GM12878 (cell line): Measurements from ENCODE around the gene SCT. TPM values are rescaled to one million over a fixed set of nuclear protein-coding genes. Genes with fewer than 3 reads are reported as not detected.

Experiments used
- ATAC-seq: fragments of 200-7000 bp; cut with Tn5 transposase; 3 replicates; pipeline ENCODE4 v1.9.1; 2020; ENCODE audit warnings: mild to moderate bottlenecking, moderate library complexity
- BruUV-seq: library from RNA; stranded (reverse); fragments of 400-500 nt; replicated peaks from 2 replicates; lab custom pipeline; 2021; lab: Mats Ljungman, UMichigan
- CTCF ChIA-PET: fragments of 300-600 bp; sonication (Branson Sonifier 250); formaldehyde crosslinking; extraction: SDS; loops from one replicate; lab custom pipeline; 2021; ENCODE audit warnings: inconsistent platforms; lab: Yijun Ruan, JAX
- POLR2A ChIA-PET: fragments of 350-600 bp; formaldehyde crosslinking; extraction: SDS; loops from one replicate; lab custom pipeline; 2021; ENCODE audit warnings: inconsistent platforms; lab: Charles Lee
- RAD21 ChIA-PET: fragments of 300-600 bp; sonication (Branson Sonifier 250); formaldehyde crosslinking; loops from one replicate; lab custom pipeline; 2023; ENCODE audit warnings: antibody characterized with exemption; ENCODE audit not compliant: unreplicated experiment; lab: Charles Lee
- SMC1A ChIA-PET: fragments of 300-600 bp; sonication (Branson Sonifier 250); formaldehyde crosslinking; loops from one replicate; lab custom pipeline; 2023; ENCODE audit not compliant: unreplicated experiment, uncharacterized antibody; lab: Charles Lee
- DNase-seq: peaks from one replicate; pipeline ENCODE4 v3.0.0-alpha.2; 2011; ENCODE audit warnings: low read depth, low spot score
- FAIRE-seq: peaks from 3 replicates; lab custom pipeline; 2011; peaks lifted over from hg19 to GRCh38; lab: Jason Lieb, UNC
- H2AFZ ChIP-seq: 2 replicates; pipeline ENCODE4 v1.6.0; 2011; ENCODE audit warnings: low read depth, low read length, control low read depth; ENCODE audit not compliant: control insufficient read depth
- H3K27ac ChIP-seq: 2 replicates; pipeline ENCODE4 v1.5.1; 2011; ENCODE audit warnings: control low read depth; ENCODE audit not compliant: control insufficient read depth, insufficient read depth
- H3K27me3 ChIP-seq, 2 experiments: replicated peaks in 1 of 2; 2 replicates each; pipeline versions ENCODE4 v1.6.0 to v1.6.1; 2011; ENCODE audit warnings: low read length in 1 of 2; ENCODE audit not compliant: control insufficient read depth in 2 of 2, insufficient read depth in 2 of 2
- H3K36me3 ChIP-seq, 2 experiments: 2 replicates each; pipeline ENCODE4 v1.5.1; 2011; ENCODE audit warnings: low read length in 1 of 2; ENCODE audit not compliant: control insufficient read depth in 2 of 2, insufficient read depth in 2 of 2
- H3K4me1 ChIP-seq: 2 replicates; pipeline ENCODE4 v1.6.1; 2011; ENCODE audit warnings: mild to moderate bottlenecking, low read length, moderate library complexity, mixed read lengths; ENCODE audit not compliant: control insufficient read depth, insufficient read depth
- H3K4me2 ChIP-seq: 2 replicates; pipeline ENCODE4 v1.6.0; 2011; ENCODE audit warnings: control low read depth; ENCODE audit not compliant: control insufficient read depth, insufficient read depth
- H3K4me3 ChIP-seq: fragments of 200-600 bp; sonication (generic); 2 replicates; pipeline ENCODE4 v1.5.1; 2016
- H3K79me2 ChIP-seq: 2 replicates; pipeline ENCODE4 v1.6.0; 2011; ENCODE audit warnings: low read length; ENCODE audit not compliant: control insufficient read depth, insufficient read depth
- H3K9ac ChIP-seq: 2 replicates; pipeline ENCODE4 v1.8.0; 2011; ENCODE audit warnings: low read length, control low read depth, mixed read lengths; ENCODE audit not compliant: control insufficient read depth, insufficient read depth
- H3K9me3 ChIP-seq: replicated peaks from 3 replicates; pipeline ENCODE4 v1.5.1; 2011; ENCODE audit warnings: mild to moderate bottlenecking, low read length; ENCODE audit not compliant: control insufficient read depth, insufficient read depth
- H4K20me1 ChIP-seq: 2 replicates; pipeline ENCODE4 v1.6.0; 2011; ENCODE audit not compliant: control insufficient read depth, insufficient read depth
- ASH2L ChIP-seq: fragments of 300-600, 200-600 bp; sonication (generic); IDR thresholded peaks from 2 replicates; pipeline ENCODE4 v1.6.1; 2017; ENCODE audit warnings: low read depth, mild to moderate bottlenecking, borderline replicate concordance
- CBX5 ChIP-seq: sonication (generic); IDR thresholded peaks from 2 replicates; pipeline ENCODE4 v1.6.1; 2016; ENCODE audit warnings: low read depth, moderate library complexity, mild to moderate bottlenecking, inconsistent platforms
- EED ChIP-seq: sonication (generic); IDR thresholded peaks from 2 replicates; pipeline ENCODE4 v1.6.1; 2016; ENCODE audit warnings: antibody characterized with exemption, low read depth
- MEF2B ChIP-seq: fragments of 450-650 bp; IDR thresholded peaks from 2 replicates; pipeline ENCODE4 v1.6.1; 2018; ENCODE audit warnings: mild to moderate bottlenecking, moderate library complexity; ENCODE audit not compliant: partially characterized antibody, poor library complexity, severe bottlenecking
- MTA3 ChIP-seq: IDR thresholded peaks from 2 replicates; pipeline ENCODE4 v1.6.1; 2012; ENCODE audit warnings: low read length, inconsistent platforms, borderline replicate concordance
- NR2F1 ChIP-seq: fragments of 450-650 bp; conservative IDR thresholded peaks from 2 replicates; pipeline ENCODE4 v1.6.1; 2017; ENCODE audit warnings: mild to moderate bottlenecking
- PAX5 ChIP-seq: IDR thresholded peaks from 2 replicates; pipeline ENCODE4 v1.6.1; 2011; ENCODE audit warnings: low read depth, low read length, borderline replicate concordance
- SMARCA5 ChIP-seq: fragments of 450-650 bp; IDR thresholded peaks from 2 replicates; pipeline ENCODE4 v1.6.1; 2017; ENCODE audit warnings: mild to moderate bottlenecking
- ZBED1 ChIP-seq: IDR thresholded peaks from 2 replicates; pipeline ENCODE4 v1.6.1; 2016; ENCODE audit warnings: borderline replicate concordance
- WGBS: methylation state at CpG from one replicate; pipeline ENCODE4 v1.1.6; 2016; ENCODE audit warnings: low lambda C conversion rate; ENCODE audit not compliant: insufficient replicate concordance, insufficient coverage; ENCODE audit errors: missing lambda C conversion rate; 5-methylcytosine and 5-hydroxymethylcytosine counted together
- in situ Hi-C: fragments of 300-500 bp; cut with MboI; formaldehyde crosslinking; loops from 9 replicates; pipeline ENCODE4 v1.14.3; 2018; ENCODE audit warnings: mixed read lengths
- intact Hi-C: fragments of 100-400 bp; cut with micrococcal nuclease; formaldehyde crosslinking; loops from one replicate; pipeline ENCODE4 v1.14.2; 2022; ENCODE audit not compliant: unreplicated experiment
- polyA plus RNA-seq, 11 experiments: library from polyadenylated mRNA; depleted of rRNA in 4 of 11; unstranded in 6 of 11; stranded (reverse) in 5 of 11; fragments of >200 nt; fragmentation: Nextera tagmentation in 4 of 11; fragmentation: Illumina TruSeq in 1 of 11; extraction: Ambion mirVana in 4 of 11; extraction: Trizol in 1 of 11; gene quantifications; 1 replicate in 1 of 11; 2 replicates in 10 of 11; pipeline versions ENCODE4 v1.2.1 to v1.2.3, GENCODE V29; 2011 to 2016; ENCODE audit warnings: inconsistent platforms in 2 of 11, missing spikeins in 2 of 11, low read depth in 1 of 11
- total RNA-seq, 4 experiments: library from RNA; depleted of rRNA in 3 of 4; stranded (reverse); fragments of >200 nt in 3 of 4; fragmentation: Illumina TruSeq in 1 of 4; extraction: Trizol in 1 of 4; gene quantifications; 2 replicates each; pipeline versions ENCODE4 v1.2.1 to v1.2.3, GENCODE V29; 2013 to 2021
- TF ChIP-seq, protein P1 (sequence below): fragments of 450-650 bp; formaldehyde crosslinking; IDR thresholded peaks from 2 replicates; pipeline ENCODE4 v1.4.0; 2020; ENCODE audit warnings: mild to moderate bottlenecking, moderate library complexity
- TF ChIP-seq, protein P2 (sequence below): fragments of 450-650 bp; IDR thresholded peaks from 2 replicates; pipeline ENCODE4 v1.6.1; 2017; ENCODE audit warnings: borderline replicate concordance
- TF ChIP-seq, protein P3 (sequence below): IDR thresholded peaks from 2 replicates; pipeline ENCODE4 v1.6.1; 2011; ENCODE audit warnings: borderline replicate concordance, low read depth, mild to moderate bottlenecking, moderate library complexity, mixed read lengths, low read length; ENCODE audit not compliant: insufficient read depth; ENCODE audit errors: extremely low read length
- TF ChIP-seq, protein P4 (sequence below): fragments of 450-650 bp; conservative IDR thresholded peaks from 2 replicates; pipeline ENCODE4 v1.6.1; 2017; ENCODE audit warnings: mild to moderate bottlenecking, moderate library complexity

The SCT gene
- total and polyA plus RNA-seq, 10 of the 15 experiments (the other 5 are each of a cell fraction or from before 2014, with no cell fraction given): not detected

DNA sequence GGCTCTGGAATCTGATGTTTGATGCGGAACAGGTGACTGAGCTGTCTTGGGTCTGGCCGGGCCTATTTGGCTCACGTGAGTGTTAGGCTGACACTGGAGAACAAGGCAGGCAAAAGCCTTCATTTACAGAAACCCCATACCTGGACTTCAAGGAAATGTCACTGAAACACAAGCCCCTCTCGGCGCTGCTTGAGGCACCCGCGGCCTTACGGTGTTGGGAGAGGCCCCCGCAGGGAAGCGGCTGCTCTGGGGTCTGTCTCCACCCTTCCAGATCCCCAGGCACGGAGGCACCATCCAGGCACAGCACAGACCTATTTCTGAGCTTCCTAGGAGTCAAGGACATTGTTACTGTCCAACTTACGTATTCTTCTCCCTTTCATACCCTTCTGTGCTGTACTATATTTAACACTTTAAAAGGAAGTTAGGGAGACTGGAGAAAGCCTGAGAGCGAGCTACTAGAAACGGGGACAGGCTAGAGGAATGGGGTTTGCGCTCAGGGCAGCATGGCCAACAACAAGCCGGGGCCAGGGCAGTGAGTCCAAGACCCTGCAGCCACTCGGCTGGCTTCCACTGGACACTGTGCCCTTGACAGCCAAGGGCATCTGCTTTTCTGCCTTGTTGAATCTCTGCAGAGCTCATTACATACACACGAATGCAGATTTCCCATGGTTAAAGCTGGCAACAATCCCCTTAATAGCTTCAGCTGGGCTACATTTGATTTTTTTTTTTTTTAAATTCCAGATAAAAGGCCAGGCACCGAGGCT lies 33.9 kb upstream of the SCT start:
- H3K9ac ChIP-seq: no peak overlapping the region
- POLR2A ChIA-PET: interaction anchor here (0.5 to 1.1 kb wide), 4 partner anchors 9 to 117 kb away, joined by 3 to 4 read pairs (median 3); no protein-coding TSS in a partner anchor
- WGBS: 96% methylated on average over 19 of the region's 19 CpGs
- H3K4me3 ChIP-seq: no peak overlapping the region
- no peaks in the 10 kb centered on the region for H4K20me1 ChIP-seq
- DNase-seq (no peak), ATAC-seq (no peak), FAIRE-seq (no peak)
- H3K4me2 ChIP-seq: no peak overlapping the region
- H2AFZ ChIP-seq: no peak overlapping the region
- intact Hi-C loops: no loop called here
- in situ Hi-C loops: loop anchor here (10.0 kb wide), 1 partner anchor 64 kb away; no protein-coding TSS in a partner anchor
- H3K27ac ChIP-seq: no peak overlapping the region
- no peaks in the 10 kb centered on the region for H3K27me3 ChIP-seq
- RAD21 ChIA-PET: interaction anchor here (0.9 to 3.1 kb wide), 3 partner anchors 52 to 65 kb away, joined by 3 to 15 read pairs (median 10); no protein-coding TSS in a partner anchor
- peaks cover 9 to 19% of the 10 kb centered on the region in 2 experiments; a peak in 3 of 4 replicates for H3K36me3 ChIP-seq
- H3K79me2 ChIP-seq: no peaks in the 10 kb centered on the region
- SMC1A ChIA-PET: interaction anchor here (1.0 to 1.9 kb wide), 3 partner anchors 31 to 65 kb away, joined by 3 to 8 read pairs (median 3); no protein-coding TSS in a partner anchor
- no peaks in the 10 kb centered on the region for H3K9me3 ChIP-seq
- peaks cover 13% of the 10 kb centered on the region for H3K4me1 ChIP-seq
- CTCF ChIA-PET: interaction anchor here (0.7 to 9.5 kb wide), 4 partner anchors 13 to 87 kb away, joined by 4 to 91 read pairs (median 4); no protein-coding TSS in a partner anchor
- BruUV-seq: no TSS peak
- TF ChIP-seq NR2F1: no peak
- no peak for TF ChIP-seq ASH2L
- TF ChIP-seq SMARCA5: no peak
- TF ChIP-seq, protein P1, sequence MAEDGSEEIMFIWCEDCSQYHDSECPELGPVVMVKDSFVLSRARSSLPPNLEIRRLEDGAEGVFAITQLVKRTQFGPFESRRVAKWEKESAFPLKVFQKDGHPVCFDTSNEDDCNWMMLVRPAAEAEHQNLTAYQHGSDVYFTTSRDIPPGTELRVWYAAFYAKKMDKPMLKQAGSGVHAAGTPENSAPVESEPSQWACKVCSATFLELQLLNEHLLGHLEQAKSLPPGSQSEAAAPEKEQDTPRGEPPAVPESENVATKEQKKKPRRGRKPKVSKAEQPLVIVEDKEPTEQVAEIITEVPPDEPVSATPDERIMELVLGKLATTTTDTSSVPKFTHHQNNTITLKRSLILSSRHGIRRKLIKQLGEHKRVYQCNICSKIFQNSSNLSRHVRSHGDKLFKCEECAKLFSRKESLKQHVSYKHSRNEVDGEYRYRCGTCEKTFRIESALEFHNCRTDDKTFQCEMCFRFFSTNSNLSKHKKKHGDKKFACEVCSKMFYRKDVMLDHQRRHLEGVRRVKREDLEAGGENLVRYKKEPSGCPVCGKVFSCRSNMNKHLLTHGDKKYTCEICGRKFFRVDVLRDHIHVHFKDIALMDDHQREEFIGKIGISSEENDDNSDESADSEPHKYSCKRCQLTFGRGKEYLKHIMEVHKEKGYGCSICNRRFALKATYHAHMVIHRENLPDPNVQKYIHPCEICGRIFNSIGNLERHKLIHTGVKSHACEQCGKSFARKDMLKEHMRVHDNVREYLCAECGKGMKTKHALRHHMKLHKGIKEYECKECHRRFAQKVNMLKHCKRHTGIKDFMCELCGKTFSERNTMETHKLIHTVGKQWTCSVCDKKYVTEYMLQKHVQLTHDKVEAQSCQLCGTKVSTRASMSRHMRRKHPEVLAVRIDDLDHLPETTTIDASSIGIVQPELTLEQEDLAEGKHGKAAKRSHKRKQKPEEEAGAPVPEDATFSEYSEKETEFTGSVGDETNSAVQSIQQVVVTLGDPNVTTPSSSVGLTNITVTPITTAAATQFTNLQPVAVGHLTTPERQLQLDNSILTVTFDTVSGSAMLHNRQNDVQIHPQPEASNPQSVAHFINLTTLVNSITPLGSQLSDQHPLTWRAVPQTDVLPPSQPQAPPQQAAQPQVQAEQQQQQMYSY (CRISPR knock-in tag): no peak
- TF ChIP-seq MTA3: no peak
- TF ChIP-seq, protein P2, sequence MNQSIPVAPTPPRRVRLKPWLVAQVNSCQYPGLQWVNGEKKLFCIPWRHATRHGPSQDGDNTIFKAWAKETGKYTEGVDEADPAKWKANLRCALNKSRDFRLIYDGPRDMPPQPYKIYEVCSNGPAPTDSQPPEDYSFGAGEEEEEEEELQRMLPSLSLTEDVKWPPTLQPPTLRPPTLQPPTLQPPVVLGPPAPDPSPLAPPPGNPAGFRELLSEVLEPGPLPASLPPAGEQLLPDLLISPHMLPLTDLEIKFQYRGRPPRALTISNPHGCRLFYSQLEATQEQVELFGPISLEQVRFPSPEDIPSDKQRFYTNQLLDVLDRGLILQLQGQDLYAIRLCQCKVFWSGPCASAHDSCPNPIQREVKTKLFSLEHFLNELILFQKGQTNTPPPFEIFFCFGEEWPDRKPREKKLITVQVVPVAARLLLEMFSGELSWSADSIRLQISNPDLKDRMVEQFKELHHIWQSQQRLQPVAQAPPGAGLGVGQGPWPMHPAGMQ: no peak
- TF ChIP-seq, protein P3, sequence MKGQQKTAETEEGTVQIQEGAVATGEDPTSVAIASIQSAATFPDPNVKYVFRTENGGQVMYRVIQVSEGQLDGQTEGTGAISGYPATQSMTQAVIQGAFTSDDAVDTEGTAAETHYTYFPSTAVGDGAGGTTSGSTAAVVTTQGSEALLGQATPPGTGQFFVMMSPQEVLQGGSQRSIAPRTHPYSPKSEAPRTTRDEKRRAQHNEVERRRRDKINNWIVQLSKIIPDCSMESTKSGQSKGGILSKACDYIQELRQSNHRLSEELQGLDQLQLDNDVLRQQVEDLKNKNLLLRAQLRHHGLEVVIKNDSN: no peak
- no peak for TF ChIP-seq EED
- no peak for TF ChIP-seq ZBED1
- no peak for TF ChIP-seq PAX5
- no peak for TF ChIP-seq CBX5
- TF ChIP-seq, protein P4, sequence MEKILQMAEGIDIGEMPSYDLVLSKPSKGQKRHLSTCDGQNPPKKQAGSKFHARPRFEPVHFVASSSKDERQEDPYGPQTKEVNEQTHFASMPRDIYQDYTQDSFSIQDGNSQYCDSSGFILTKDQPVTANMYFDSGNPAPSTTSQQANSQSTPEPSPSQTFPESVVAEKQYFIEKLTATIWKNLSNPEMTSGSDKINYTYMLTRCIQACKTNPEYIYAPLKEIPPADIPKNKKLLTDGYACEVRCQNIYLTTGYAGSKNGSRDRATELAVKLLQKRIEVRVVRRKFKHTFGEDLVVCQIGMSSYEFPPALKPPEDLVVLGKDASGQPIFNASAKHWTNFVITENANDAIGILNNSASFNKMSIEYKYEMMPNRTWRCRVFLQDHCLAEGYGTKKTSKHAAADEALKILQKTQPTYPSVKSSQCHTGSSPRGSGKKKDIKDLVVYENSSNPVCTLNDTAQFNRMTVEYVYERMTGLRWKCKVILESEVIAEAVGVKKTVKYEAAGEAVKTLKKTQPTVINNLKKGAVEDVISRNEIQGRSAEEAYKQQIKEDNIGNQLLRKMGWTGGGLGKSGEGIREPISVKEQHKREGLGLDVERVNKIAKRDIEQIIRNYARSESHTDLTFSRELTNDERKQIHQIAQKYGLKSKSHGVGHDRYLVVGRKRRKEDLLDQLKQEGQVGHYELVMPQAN: no peak
- no peak for TF ChIP-seq MEF2B
